Esophagus (tissue), 2 donors: ENCODE measurements around the gene AP2S1. TPM values are rescaled to one million over a fixed set of nuclear protein-coding genes. Genes with fewer than 3 reads are reported as not detected.

Source experiments
- H3K27ac ChIP-seq, 2 donors: one replicate each; pipeline ENCODE4 v1.5.1; 2013; ENCODE audit warnings: low read depth in 2 of 2, mild to moderate bottlenecking in 2 of 2, inconsistent platforms in 1 of 2, low read length in 1 of 2, moderate library complexity in 1 of 2
- H3K27me3 ChIP-seq, 2 donors: one replicate each; pipeline ENCODE4 v1.6.1; 2013; ENCODE audit warnings: low read length in 2 of 2, control low read depth in 1 of 2, mild to moderate bottlenecking in 1 of 2; ENCODE audit not compliant: insufficient read depth in 2 of 2, control insufficient read depth in 1 of 2
- H3K36me3 ChIP-seq, 2 donors: one replicate each; pipeline ENCODE4 v1.6.1; 2013; ENCODE audit warnings: low read length in 1 of 2; ENCODE audit not compliant: control insufficient read depth in 2 of 2, insufficient read depth in 2 of 2
- H3K4me1 ChIP-seq, 2 donors: one replicate each; pipeline ENCODE4 v1.6.1; 2013; ENCODE audit warnings: low read length in 1 of 2; ENCODE audit not compliant: control insufficient read depth in 2 of 2, insufficient read depth in 2 of 2
- H3K4me3 ChIP-seq, 2 donors: one replicate each; pipeline ENCODE4 v1.5.1; 2013; ENCODE audit warnings: low read length in 2 of 2, mild to moderate bottlenecking in 2 of 2, low read depth in 1 of 2, moderate library complexity in 1 of 2
- H3K9me3 ChIP-seq, 2 donors: one replicate each; pipeline ENCODE4 v1.6.1; 2013; ENCODE audit warnings: mild to moderate bottlenecking in 2 of 2, low read depth in 1 of 2, low read length in 1 of 2, moderate library complexity in 1 of 2; ENCODE audit not compliant: control insufficient read depth in 2 of 2, insufficient read depth in 1 of 2
- WGBS, 2 donors: extraction: QIAGEN DNeasy Blood & Tissue Kit; methylation state at CpG; one replicate each; pipeline ENCODE4 v1.1.7; 2013; 5-methylcytosine and 5-hydroxymethylcytosine counted together
- polyA plus RNA-seq, 2 donors: library from polyadenylated mRNA; stranded (reverse); fragments of 200-250 nt; gene quantifications; one replicate each; pipeline ENCODE4 v1.2.3, GENCODE V29; 2013
- donor health status: healthy with polysubstance abuse.
- donor health status: Bipolar disorder and iron deficiency.

The AP2S1 gene
- polyA plus RNA-seq, 2 donors, result 71.2 to 157 TPM

DNA sequence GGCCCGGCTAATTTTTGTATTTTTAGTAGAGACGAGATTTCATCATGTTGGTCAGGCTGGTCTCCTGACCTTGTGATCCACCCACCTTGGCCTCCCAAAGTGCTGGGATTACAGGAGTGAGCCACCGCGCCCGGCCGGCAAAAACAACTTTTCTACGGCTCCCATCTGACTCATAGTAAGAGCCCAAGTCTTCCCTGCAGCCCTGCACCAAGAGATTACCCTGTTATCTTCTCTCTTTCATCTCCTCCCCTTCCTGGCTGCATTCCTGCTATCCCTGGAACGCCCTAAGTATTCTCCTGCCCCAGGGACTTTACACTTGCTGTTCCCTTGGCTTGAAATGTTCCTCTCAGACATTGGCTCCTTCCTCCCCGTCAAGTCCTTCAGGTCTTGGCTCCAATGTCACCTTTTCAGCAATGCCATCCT is 6.6 kb downstream of the AP2S1 start:
- no peak overlapping the region for H3K27ac ChIP-seq
- H3K4me3 ChIP-seq, result no peak overlapping the region
- WGBS, 2 donors, result 71 to 74% methylated on average over 9 of the region's 9 CpGs
- H3K27me3 ChIP-seq, result no peaks in the 10 kb centered on the region
- no peaks in the 10 kb centered on the region for H3K9me3 ChIP-seq
- H3K4me1 ChIP-seq, result peaks cover 0 to 15% of the 10 kb centered on the region in 2 donors
- peaks cover 0 to 20% of the 10 kb centered on the region in 2 donors for H3K36me3 ChIP-seq

DNA sequence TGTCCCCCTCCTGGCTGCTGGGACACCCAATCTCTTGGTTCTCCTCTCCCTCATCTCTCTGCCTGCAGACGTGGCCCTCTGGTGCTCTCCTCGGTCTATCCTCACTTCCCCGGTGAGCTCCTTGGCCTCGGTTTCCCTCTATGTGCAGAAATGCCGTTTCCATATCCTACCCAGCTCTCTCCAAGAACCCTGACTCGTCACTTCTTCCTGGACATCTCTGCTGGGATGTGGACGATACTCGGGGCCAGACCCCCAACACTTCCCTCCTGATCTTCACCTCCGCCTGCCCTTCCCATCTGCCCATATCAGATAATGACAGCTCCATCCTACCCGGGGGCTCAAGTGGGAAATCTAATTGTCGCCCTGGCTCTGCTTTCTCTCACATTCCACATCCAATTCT is 7.9 kb downstream of the AP2S1 start:
- no peaks in the 10 kb centered on the region for H3K9me3 ChIP-seq
- H3K4me1 ChIP-seq, result peaks cover 0 to 18% of the 10 kb centered on the region in 2 donors
- peak overlapping the region in 1 of 2 donors; percentile 24 for H3K27ac ChIP-seq
- H3K4me3 ChIP-seq, result no peak overlapping the region
- WGBS, 2 donors, result 86 to 92% methylated on average over 11 of the region's 11 CpGs
- H3K36me3 ChIP-seq, result peaks cover 5 to 26% of the 10 kb centered on the region in 2 donors
- H3K27me3 ChIP-seq, result no peaks in the 10 kb centered on the region

DNA sequence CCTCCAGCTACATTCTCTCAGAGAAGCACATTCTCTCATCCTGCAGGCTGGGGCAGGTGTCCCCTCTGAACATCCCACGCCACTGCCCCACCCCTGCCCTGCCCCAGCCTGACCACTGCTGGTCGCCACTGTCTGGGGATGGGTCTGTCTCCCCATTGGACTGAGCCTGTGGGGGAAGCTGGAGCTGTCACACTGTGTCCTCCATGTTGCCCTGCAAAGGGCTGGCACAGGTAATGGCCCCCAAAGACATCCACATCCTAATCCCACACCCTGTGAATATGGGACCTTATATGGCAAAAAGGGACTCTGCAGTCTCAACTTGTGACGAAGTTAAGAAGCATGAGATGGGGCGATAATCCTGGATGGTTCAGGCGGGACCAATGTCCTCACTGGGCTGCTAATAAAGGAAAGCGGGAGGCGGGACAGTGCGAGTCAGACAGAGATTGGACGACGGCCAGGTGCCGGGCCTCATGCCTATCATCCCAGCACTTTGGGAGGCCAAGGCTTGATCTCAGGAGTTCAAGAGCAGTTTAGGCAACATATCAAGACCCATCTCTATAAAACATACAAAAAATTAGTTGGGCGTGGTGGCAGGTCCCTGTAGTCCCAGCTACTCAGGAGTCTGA is 9.1 kb downstream of the AP2S1 start:
- Histone ChIP-seq H3K4me3 (no peak overlapping the region), H3K9me3 (no peaks in the 10 kb centered on the region), H3K4me1 (peaks cover 0 to 18% of the 10 kb centered on the region in 2 donors), H3K27ac (peak overlapping the region; percentile 11 to 95), H3K36me3 (peaks cover 5 to 30% of the 10 kb centered on the region in 2 donors), H3K27me3 (no peaks in the 10 kb centered on the region)
- 62 to 65% methylated on average over 12 of the region's 12 CpGs for WGBS, 2 donors

DNA sequence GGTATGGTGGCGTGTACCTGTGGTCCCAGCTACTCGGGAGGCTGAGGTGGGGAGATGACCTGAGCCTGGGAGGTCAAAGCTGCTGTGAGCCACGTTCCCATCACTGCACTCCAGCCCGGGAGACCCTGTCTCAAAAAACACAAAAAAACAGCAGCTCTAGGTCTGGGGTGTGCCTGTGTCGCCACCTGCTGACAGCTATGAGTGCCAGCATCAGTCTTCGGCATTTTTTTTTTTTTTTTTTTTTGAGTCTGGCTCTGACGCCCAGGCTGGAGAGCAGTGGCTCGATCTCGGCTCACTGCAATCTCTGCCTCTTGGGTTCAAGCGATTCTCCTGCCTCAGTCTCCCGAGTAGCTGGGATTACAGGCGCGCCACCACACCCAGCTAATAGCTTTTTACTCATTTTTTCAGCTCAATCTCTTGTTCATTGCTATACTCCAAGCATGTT is 10.1 kb downstream of the AP2S1 start:
- H3K27ac ChIP-seq, result peak overlapping the region; percentile 91 to 95
- no peaks in the 10 kb centered on the region for H3K9me3 ChIP-seq
- H3K36me3 ChIP-seq, result peaks cover 5 to 25% of the 10 kb centered on the region in 2 donors
- H3K4me1 ChIP-seq, result peaks cover 0 to 14% of the 10 kb centered on the region in 2 donors
- no peaks in the 10 kb centered on the region for H3K27me3 ChIP-seq
- H3K4me3 ChIP-seq, result no peak overlapping the region
- WGBS, 2 donors, result 10 to 19% methylated on average over 13 of the region's 13 CpGs

DNA sequence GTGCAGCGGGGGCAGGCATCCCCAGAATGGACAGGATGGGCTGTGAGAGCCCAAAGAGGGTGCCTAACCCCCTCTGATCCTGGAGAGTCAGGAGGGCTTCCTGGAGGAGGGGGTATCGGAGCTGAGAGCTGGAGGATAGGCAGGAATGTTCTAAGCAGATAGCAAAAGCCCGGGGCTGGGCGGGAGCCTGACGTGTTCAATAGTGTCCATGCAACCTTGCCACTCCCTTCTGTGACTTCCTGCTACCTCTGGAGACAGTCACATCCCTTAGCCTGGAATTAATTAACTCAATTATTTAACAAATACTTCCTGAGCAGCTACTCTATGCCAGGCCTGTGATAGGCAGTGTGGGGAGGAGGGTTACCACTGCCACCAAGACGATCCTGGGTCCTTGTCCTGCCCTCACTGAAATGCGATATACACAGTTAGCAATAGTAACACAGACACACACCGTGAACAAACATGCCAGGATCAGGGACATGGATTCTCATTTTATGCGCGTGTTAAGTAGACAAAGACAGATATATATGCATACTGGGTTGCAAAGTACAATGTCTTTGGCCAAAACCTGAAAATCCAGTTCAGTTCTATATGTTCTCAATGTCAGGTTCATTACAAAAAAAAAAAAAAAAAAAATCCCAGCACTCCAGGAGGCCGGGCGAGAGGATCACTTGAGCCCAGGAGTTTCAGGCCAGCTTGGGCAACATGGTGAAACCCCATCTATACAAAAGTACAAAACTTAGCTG is 10.7 kb downstream of the AP2S1 start:
- no peak overlapping the region for H3K4me3 ChIP-seq
- H3K36me3 ChIP-seq, result peaks cover 5 to 25% of the 10 kb centered on the region in 2 donors

DNA sequence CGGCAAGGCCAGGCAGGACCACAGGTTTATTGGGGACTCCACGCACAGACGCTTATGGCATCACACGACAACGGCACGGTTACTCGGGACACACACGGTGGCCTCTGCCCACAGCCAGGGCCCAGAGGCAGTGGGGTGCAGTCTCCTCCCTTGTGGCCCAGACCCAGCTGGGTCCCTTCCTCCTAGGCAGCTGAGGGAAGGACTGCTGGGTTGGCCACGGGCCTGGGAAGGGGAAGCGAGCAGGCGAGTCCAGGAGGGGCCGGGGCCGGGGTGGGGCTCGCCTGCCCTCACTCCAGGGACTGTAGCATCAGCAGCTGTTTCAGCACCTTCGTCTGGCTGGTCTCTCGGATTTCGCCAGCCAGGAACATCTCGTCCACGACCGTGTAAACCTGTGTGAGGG is 12.5 kb downstream of the AP2S1 start:
- Histone ChIP-seq H3K4me3 (no peak overlapping the region), H3K4me1 (peaks cover 0 to 14% of the 10 kb centered on the region in 2 donors), H3K27ac (no peak overlapping the region), H3K27me3 (no peaks in the 10 kb centered on the region), H3K36me3 (peaks cover 5 to 20% of the 10 kb centered on the region in 2 donors), H3K9me3 (no peaks in the 10 kb centered on the region)
- 82 to 83% methylated on average over 20 of the region's 20 CpGs for WGBS, 2 donors

More for the DNA sequence above, 10.7 kb downstream of the AP2S1 start:
- H3K27me3 ChIP-seq, result no peaks in the 10 kb centered on the region
- H3K9me3 ChIP-seq, result no peaks in the 10 kb centered on the region
- peak overlapping the region; percentile 91 to 95 for H3K27ac ChIP-seq
- H3K4me1 ChIP-seq, result peaks cover 0 to 14% of the 10 kb centered on the region in 2 donors
- WGBS, 2 donors, result 50 to 54% methylated on average over 12 of the region's 12 CpGs

DNA sequence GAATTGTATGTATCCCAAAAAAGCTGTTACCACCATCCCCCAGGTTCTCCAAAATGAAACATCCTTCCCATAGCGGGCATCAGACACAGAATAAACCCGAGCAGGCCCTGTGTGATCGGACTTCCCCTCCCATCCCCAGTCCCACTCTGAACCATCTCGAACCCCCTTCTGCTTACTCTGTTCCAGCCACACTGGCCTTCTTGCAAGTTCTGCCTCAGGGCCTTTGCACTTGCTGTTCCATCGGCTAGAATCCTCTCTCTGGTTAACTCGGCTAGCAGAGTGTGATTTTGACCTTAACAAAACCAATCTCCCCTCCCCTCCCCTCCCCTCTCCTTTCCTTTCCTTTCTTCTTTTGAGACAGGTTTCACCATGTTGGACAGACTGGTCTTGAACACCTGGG is 15.7 kb downstream of the AP2S1 start:
- H3K9me3 ChIP-seq, result no peaks in the 10 kb centered on the region
- H3K36me3 ChIP-seq, result peaks cover 5 to 13% of the 10 kb centered on the region in 2 donors
- H3K27ac ChIP-seq, result no peak overlapping the region
- no peaks in the 10 kb centered on the region for H3K27me3 ChIP-seq
- H3K4me1 ChIP-seq, result peaks cover 0 to 9% of the 10 kb centered on the region in 2 donors
- no peak overlapping the region for H3K4me3 ChIP-seq
- WGBS, 2 donors, result 96 to 99% methylated on average over 6 of the region's 6 CpGs

DNA sequence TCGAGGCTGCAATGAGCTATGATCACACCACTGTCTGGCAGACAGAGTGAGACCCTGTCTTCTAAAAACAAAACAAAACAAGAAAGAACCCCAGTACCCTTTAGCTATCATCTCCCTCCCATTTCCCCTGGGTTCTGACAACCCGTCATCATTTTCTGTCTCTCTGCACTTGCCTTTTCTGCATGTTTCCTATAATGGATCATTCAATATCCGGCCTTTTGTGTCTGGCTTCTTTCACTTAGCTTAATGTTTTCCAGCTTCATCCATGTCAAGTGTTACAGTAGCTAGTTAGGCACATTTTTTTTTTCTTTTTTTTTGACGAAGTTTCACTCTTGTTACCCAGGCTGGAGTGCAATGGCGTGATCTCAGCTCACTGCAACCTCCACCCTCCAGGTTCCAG is 16.5 kb downstream of the AP2S1 start:
- H3K4me1 ChIP-seq, result peaks cover 0 to 2% of the 10 kb centered on the region in 2 donors
- peaks cover 5 to 10% of the 10 kb centered on the region in 2 donors for H3K36me3 ChIP-seq
- H3K9me3 ChIP-seq, result no peaks in the 10 kb centered on the region
- no peak overlapping the region for H3K4me3 ChIP-seq
- H3K27ac ChIP-seq, result no peak overlapping the region
- WGBS, 2 donors, result 81 to 84% methylated on average over 5 of the region's 5 CpGs
- H3K27me3 ChIP-seq, result no peaks in the 10 kb centered on the region

DNA sequence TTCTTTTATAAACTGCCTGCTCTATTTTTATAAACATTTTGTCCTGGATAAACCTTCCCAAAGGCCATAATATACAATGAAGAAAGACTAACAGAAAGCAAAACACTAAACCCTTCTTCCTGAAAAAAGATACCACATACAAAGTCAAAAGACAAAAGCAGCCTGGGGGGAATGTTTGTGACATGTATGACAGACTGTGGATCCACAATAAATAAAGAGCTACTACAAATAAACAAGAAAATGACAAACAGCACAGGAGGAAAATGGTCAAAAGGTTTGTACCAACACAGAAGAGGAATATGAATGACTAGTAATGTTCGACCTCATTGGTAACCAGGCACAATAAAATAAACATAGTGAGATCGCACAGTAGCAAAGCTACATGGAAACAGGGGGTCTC is 19.8 kb downstream of the AP2S1 start:
- H3K36me3 ChIP-seq, result no peaks in the 10 kb centered on the region
- no peak overlapping the region for H3K27ac ChIP-seq
- WGBS, 2 donors, result 87 to 89% methylated on average over 2 of the region's 2 CpGs
- H3K9me3 ChIP-seq, result no peaks in the 10 kb centered on the region
- H3K27me3 ChIP-seq, result no peaks in the 10 kb centered on the region
- H3K4me3 ChIP-seq, result no peak overlapping the region
- H3K4me1 ChIP-seq, result no peaks in the 10 kb centered on the region
